ENCODE data around the gene SYNGR1.
"Not testable (repeated sequence)": the region's sequence is repeated elsewhere in the genome, so short reads cannot be mapped to it uniquely, and the experiment has no call there.

The SYNGR1 gene

DNA sequence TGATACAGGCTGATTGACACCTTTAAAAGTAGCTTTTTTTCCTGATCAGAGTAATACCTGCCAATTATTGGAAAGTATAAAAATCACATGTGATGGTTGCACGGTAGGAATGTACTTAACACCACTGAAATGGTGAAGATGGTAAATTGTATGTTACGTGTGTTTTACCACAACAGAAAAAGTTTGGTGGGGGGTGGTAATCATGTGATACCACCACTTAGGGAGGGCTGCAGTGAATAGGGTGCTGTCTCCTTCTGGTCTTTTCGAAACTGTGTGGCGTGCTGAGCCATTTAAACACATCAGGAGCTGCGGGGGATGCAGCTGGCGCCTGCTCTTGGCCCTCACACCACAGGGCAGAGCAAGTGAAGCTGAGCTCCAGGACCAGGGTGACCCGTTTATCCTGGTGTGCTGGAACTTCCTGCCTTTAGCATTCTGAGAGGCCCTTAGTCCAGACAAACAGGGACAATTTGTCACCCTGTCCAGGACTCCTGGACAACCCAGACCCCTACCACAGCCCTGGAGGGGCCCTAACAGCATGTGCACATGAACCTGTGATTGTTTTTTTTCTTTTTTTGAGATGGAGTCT is 2.6 kb downstream of the SYNGR1 start:
- no peak for DNase-seq

DNA sequence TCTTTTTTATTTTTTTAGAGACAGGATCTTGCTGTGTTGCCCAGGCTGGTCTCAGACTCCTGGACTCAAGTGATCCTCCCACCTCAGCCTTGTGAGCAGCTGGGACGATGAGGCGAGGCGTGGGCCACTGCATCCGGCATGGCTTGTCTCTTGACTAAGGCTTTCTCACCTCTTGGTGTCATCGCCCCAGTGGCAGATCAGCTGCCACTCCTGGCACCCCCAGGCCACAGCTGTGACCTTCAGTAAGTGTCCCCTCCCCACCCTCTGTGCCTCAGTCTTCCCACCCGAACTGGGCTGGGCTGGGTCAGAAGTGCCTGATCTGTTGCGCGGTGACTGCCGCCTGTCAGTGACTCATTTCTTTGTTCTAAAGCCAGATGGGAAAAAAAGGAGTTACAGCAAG is 3.6 kb downstream of the SYNGR1 start:
- no peak for DNase-seq

DNA sequence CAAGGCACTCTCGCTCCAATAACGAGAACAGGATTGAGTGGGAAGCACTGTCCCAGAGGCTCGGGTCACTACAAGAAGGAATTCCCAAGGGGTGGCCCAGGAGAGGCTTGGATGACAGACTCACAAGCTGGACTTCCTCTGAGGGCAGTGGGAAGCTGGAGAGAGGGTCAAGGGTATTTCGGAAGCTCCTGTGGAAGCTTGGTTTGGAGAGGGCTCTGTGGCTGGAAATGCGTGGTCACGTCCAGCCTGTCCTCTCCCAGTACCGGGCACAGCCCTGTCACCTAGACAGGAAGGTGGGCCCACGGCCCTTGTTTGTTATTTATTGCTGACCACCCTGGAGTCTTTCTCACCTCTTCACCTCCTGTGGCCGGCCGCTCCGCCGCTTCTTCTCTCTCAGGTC is 5.3 kb downstream of the SYNGR1 start:
- DNase-seq, result no peak

DNA sequence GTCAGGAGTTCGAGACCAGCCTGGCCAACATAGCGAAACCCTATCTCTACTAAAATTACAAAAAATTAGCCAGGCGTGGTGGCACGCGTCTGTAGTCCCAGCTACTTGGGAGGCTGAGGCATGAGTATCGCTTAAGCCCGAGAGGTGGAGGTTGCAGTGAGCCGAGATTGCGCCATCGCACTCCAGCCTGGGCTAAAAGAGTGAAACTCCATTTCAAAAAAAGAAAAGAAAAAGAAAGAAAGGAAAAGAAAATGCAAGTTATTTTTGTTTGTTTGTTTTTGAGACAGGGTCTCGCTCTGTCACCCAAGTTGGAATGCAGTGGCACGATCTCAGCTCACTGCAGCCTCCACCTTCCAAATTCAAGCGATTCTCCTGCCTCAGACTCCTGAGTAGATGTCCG is 6.0 kb downstream of the SYNGR1 start:
- DNase-seq, result not testable (repeated sequence)

DNA sequence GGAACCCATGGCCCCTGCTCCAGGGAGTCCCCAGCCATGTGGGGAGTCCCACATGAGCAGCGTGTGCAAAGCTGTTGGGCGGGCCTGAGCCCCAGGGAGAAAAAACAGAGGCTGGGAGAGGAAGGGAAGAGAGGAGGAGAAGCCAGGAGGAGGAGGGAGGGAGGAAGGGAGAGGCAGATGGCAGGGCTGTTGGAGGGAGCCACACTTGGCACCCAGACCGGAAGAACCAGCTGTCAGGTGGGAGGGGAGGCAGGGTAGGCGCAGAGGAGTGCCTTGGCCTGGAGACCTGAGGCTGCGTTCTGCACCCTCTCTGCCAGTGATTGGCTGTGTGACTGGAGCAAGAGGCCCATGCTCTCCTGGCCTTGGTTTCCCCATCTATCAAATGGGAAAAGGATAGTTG is 6.7 kb downstream of the SYNGR1 start:
- DNase-seq, result no peak

DNA sequence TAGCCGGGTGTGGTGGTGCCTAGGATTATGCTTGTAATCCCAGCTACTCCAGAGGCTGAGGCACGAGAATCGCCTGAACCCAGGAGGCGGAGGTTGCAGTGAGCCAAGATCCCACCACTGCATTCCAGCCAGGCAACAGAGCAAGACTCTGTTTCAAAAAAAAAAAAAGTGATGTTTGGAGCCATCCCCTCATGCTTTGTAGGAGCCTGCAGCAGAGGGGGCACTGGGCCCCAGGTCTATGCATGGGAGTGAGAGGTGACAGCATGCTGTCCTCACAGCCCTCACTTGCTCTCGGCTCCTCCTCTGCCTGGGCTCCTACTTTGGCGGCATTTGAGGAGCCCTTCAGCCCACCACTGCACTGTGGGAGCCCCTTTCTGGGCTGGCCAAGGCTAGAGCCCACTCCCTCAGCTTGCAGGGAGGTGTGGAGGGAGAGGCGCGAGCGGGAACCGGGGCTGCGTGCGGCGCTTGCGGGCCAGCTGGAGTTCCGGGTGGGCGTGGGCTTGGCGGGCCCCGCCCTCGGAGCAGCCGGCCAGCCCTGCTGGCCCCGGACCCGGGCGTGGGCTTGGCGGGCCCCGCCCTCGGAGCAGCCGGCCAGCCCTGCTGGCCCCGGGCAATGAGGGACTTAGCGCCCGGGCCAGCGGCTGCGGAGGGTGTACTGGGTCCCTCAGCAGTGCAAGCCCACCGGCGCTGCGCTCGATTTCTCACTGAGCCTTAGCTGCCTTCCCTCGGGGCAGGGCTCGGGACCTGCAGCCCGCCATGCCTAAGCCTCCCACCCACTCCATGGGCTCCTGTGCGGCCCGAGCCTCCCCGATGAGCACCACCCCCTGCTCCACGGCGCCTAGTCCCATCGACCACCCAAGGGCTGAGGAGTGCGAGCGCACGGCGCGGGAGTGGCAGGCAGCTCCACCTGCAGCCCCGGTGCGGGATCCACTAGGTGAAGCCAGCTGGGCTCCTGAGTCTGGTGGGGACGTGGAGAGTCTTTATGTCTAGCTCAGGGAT is 7.6 kb downstream of the SYNGR1 start:
- DNase-seq, result not testable (repeated sequence)

DNA sequence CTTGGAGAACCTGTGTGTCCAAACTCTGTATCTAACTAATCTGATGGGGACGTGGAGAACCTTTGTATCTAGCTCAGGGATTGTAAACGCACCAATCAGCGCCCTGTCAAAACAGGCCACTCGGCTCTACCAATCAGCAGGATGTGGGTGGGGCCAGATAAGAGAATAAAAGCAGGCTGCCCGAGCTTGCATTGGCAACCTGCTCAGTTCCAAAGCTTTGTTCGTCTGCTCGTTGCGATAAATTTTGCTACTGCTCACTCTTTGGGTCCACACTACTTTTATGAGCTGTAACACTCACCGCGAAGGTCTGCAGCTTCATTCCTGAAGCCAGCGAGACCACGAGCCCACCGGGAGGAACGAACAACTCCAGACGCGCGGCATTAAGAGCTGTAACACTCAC is 8.4 kb downstream of the SYNGR1 start:
- DNase-seq, result not testable (repeated sequence)

DNA sequence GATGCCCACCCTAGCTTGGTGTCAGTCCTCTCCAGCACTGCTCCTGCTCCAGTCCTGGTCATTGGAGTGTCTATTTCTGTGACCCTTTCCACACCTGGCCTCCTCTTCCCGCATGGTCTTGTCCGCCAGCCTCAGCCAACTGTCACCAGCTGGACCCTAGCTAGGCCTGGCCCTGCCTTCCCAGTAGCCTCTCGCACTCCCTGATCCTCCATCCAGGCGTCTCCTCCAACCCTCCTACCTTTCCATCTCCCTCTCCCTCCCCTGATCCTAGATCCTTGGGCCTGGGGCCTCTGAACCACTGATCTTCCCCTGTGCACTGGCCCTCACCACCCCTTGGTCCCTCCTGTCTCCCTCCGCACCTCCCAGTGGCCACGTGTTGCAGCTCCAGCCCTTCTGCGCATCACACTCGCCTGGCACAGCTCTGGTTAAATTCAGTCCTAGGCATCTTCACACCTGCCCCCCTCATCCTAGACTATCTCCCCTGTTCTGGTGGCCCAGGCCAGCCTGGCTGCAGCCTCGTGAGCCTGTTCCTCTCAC is 9.9 kb downstream of the SYNGR1 start:
- no peak for DNase-seq

DNA sequence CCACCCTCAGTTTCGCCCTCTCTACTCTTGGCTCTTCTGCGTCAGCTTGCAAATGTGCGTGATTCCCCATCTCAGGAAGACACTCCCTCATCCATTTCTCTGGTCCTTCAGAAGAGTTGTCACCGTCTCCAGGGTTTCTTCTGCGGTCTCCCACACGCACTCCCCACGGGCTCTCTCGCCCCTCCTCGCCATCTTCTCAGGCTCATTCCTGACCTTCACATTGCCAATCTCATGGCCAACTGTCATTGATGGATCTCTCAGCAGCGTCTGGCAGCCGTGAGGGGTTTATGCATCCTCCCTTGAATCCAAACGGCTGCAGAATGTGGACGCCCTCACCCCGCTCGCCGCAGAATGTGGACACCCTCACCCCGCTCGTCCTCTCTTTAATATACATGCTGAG is 10.5 kb downstream of the SYNGR1 start:
- no peak for DNase-seq

DNA sequence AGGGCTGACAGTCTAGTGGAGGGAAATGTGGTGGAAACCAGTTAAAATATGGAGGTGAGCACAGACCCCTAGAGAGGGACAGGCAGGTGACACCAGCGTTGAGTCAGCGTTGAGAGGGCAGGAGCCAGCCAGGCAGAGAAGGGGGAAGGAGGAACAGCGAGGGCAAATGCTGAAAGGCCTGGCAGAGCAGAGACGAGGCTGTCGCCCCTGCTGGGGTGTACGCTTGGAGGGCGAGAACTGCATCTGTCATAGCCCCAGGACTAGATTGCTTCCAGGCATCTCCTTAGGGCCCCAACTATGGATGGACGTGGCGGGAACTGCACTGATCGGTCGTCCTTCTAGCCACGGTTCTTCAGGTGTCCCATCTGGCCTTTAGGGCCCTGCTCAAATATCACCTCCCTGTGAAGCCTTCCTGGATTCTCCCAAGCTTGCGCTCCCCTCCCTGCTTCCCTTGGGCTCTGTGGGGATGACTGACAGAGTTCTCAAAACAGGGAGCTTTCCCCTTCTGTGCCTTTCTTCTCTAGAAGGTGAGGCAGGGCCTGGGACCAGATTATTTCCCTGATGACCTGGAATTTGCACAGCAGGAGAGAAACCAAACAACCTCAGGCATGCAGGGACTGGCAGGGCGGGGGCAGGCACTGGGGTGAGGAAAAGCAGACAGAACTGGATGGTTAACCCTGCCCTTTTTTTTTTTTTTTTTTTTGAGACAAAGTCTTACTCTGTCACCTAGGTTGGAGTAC is 11.1 kb downstream of the SYNGR1 start:
- DNase-seq, result peak; percentile 37

DNA sequence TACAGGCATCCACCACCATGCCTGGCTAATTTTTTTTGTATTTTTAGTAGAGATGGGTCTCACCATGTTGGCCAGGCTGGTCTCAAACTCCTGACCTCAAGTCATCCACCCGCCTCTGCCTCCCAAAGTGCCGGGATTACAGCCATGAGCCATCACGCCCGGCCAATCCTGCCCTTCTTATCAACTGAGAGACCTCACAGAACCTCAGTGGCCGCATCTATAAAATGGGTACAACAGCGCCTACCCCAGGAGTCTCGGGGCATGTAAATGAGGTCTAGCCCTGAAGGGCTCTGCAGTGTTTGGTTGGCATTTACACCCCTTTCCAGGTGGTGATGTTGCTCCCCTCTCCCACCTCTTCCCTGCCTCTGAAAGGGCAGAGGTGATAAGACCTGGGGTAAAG is 11.7 kb downstream of the SYNGR1 start:
- no peak for DNase-seq

DNA sequence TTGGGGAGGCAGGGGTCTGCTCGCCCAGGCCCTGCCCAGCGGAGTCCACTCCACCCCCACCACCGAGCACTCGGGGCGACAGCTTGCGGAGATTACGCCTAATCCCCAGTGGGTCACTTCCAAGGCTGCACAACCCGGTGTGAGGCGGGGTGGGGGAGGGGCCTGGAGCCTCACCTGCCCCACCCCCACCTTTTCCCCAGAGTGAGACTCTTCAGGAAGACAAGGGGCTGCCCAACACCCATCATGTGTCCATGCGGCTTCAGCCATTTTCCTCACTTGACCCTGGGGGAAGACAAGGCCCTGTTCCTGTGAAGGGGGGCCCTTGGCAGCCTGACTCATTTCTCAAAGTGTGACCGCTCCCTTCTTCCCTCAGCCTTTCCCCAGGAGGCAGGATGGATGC is 12.5 kb downstream of the SYNGR1 start:
- DNase-seq, result no peak

DNA sequence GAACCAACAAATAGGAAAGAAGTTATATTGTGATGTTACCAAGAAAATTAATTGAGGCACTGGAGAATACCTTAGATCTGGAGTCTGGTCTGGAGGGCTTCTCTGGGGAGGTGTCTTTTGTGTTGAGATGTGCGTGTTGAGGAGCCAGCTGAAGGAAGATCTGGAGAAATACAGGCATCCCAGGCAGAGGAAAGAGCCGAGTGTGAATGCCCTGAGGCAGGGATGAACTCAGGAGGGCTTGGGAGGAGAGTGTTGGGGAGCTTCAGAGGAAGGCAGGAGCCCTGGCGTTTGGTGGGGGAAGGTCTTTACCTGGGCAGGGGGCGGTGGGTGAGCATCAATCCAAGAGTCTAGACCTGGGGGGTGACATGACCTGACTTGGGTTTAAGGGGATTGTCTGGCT is 13.1 kb downstream of the SYNGR1 start:
- DNase-seq, result no peak

DNA sequence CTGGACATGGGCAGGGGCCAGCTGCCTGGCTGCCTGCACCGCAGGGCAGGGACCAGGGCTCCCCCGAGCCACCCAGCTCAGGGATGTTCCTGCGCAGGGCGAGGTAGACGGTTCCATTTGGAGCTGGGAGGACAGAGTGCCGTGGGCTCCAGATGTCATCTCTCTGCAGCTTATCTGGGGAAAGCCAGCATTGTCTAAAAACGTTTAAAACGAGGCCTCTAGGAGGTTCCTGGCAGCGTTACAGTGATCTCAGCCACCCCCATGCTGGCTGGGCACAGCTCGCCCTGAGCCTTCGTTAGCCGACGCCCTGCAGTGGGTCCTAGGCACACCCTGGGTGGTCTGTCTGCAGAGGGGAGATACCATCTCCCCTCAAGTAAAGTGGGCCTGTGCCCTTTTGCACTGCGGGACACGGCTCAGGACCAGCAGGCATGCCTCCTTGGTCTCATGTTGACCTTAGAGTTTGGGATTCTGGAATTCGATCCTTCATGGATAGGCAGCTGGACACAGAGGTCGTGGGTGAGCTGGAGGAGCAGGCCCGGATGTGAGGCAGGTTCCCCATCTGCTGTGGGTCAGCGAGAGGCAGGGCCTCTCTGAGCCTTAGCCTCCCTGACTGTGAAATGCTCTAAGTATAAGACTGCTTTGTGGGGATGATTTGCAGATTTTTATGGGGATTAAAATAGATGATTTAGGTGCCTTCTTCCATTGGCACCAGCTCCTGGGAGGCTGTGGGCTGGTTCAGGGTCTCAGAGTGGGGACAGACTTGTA is 14.1 kb downstream of the SYNGR1 start:
- no peak for DNase-seq

DNA sequence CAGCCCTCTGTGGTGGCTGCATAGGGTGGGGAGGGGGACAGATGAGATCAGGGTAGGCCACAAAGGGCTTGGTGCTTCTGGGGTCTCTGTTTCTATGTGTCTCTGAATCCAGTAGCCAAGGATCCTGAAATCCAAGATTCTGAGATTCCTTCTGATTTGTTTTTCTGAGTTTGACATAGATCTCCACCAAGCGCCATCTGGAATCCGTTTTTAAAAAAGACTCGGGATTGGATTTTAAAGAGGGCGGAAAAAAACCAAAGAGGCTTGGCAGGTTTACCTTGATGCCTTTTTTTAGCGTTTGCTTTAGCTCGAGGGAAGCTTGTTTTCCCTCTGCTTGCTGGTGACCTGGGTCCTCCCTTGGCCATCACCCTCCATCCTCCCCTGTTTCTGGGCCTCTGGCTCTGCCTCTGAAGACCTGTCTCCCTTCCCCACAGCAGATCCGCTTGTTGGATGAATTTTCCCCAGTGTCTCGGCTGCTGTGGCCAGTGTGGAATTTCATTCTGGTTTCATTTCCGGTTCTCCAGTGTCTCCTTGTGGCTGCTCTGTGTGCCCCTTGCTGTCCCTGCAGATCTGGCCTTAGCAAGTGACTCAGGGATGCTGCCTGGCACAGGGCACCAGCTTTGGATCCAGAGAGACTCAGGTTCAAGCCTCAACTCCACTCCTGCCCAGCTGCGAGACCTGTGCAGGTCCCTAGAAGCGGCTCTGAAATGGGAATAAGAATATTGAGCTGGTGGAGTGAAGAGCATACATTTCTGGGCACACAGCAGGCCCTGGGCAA is 15.1 kb downstream of the SYNGR1 start:
- no peak for DNase-seq

DNA sequence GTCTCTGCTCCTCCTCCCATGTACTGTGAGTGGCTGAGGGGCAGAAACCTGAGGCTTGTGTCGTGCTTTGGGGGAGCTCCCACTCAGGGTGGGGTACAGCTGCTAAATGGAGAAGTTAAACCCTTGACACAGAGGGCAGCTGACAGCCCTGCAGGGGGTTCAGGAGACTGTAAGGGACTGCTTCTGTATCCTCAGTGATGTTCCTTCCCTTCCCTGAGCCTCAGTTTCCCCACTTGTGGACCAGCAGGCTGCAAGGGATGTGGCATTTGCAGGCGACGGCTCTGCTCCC is 15.6 kb downstream of the SYNGR1 start:
- no peak for DNase-seq

DNA sequence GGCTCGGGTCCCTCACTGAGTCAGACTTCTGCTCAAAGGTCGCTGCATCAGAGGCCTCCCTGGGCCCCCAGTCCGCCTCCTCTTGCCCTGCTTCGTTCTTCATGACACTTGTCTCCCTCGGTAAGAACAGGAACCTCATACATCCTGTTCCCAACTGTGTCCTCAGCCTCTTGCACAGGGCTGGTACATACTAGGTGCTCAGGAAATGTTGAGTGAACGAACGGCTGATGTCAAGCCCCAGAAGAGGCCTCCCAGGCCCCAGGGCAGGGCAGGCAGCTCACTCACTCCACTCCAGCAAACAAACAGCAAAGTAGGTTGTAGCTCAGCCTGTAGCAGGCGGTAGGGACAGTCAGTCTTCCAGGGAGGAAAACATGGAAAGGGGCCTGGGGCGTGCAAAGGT is 17.2 kb downstream of the SYNGR1 start:
- no peak for DNase-seq

DNA sequence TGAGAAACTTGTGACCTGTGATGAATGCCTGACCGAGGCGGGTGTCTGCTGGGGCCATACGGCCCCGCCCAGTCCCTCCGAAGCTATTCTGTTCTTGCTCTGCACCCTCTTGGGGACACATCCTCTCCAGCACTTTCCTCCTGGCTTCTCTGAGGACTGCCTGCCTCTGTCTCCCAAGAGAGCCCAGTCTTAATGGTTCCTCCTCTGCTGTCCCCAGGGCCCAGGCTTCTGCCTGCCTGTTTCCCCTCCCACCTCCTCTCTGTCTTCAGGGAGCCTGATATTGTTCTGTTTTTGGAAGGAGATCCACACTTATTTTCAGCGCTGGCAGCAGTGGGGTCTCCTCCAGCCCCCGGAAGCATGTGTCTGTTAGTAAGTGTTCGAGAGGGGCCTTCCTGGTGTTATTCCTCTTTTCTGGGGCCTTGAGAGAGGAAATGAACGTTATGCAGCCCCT is 18.7 kb downstream of the SYNGR1 start:
- DNase-seq, result no peak

DNA sequence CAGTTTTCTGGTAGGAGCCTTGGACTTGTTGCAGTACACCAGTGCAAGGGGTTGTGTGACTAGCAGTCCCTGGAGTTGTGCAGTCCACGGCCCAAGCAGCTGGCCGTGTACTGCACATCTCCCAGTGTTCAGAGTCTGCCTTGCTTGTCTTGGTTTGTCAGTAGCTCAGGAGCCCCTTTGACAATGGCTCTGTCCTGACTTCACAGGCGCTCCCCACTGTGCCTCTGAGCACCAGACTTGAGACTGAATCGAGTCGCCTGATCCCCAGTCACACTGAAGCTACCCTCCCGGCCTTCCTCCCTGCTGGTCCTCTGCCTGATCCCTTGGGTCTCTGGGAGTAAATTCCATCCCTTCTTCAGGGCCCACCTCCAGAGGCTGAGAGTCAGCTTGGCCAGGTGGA is 19.4 kb downstream of the SYNGR1 start:
- no peak for DNase-seq

DNA sequence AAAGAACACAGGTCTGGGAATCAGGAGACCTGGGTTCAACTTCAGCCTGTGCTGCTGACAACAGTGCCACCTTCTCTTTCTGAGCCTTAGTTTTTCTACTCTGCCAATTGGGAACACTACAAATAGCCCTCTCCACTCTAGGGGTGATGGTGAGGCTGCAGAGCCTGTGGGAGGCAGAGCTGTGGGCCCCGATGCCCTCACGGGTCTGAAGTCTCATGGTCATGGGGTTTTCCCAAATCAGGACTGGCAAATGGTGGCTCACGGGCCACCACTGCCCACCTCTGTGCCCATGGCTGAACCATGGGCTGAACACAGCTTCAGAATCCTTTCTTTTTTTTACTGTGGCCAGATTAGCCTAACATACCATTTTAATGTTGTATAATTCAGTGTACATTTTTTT is 19.8 kb downstream of the SYNGR1 start:
- no peak for DNase-seq

DNA sequence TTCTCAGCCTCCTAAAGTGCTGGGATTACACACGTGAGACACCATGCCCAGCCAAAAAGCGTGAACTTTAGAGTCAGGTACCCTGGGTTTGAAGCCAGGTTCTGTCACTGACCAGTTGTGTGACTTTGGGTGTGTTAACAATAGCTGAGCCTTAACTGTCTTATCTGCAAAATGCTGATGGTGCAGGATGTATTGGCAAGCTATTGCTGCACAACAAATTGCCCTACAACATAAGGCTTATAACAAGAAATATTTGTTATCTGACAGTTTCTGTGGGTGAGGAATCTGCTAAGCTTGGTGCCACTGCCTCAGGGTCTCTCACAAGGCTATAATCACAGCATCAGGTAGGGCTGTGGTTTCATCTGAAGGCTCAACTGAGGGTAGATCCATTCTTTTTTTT is 21.9 kb downstream of the SYNGR1 start:
- DNase-seq, result no peak

DNA sequence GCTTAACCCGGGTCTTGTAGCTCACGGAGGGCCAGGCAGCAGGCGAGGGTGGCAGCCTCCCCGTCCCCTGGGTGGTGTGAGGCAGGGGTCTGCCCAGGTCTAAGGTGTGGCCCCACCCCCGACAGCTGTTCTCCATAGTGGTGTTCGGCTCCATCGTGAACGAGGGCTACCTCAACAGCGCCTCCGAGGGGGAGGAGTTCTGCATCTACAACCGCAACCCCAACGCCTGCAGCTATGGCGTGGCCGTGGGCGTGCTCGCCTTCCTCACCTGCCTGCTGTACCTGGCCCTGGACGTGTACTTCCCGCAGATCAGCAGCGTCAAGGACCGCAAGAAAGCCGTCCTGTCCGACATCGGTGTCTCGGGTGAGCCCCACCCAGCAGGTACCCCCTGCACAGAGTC is 24.4 kb downstream of the SYNGR1 start:
- no peak for DNase-seq
